GM21360 (cell line): Measurements from ENCODE around the gene ANXA11.
"Not testable (repeated sequence)": the region's sequence is repeated elsewhere in the genome, so short reads cannot be mapped to it uniquely, and the experiment has no call there.

Source experiments
- ATAC-seq: cut with Tn5 transposase; IDR thresholded peaks from one replicate; pipeline ENCODE4 v1.9.1; 2021; ENCODE audit warnings: mild to moderate bottlenecking, moderate library complexity; ENCODE audit not compliant: unreplicated experiment

The ANXA11 gene

DNA sequence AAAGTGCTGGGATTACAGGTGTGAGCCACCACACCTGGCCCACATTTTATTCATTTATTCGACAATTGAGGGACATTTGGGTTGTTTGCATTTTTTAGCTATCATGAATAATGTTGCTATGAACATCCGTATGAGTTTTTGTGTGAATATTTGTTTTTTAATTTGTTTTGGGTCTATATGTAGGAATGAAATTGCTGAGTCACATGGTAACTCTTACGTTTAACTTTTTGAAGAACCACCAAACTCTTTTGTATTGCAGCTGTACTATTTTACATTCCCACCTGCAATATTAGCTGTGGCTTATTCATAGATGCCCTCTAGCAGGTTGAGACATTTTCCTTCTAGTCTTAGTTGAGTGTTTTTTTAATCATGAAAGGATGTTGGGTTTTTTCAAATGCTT is 58.4 kb downstream of the ANXA11 start:
- ATAC-seq, result no peak

DNA sequence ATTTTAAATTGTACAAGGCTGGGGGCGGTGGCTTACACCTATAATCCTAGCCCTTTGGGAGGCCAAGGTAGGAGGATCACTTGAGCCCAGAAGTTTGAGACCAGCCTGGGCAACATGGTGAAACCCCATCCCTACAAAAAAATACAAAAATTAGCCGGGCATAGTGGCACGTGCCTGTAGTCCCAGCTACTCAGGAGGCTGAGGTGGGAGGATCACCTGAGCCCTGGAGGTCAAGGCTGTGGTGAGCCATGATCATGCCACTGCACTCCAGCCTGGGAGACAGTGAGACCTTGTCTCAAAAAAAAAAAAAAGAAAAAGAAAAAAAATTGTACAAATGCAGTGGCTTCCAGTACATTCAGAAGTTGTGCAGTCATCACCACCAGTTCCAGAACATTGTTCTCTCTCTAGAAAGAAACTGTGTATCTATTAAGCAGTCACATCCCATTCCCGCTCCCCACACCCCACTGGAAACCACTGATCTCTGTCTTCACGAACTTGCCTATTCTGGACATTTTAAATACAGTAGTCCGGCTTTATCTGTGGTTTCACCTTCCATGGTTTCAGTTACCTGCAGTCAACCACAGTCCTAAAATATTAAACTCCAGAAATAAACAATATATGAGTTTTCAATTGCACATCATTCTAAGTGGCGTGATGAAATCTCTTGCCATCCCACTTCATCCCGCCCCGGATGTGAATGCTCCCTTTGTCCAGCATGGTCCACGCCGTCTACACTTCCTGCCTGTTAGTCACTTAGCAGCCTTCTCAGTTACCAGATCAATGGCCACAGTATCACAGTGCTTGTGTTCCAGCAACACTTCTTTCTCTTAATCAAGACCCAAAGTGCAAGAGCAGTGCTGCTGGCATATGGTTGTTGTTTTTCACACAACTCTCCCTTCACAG is 59.7 kb downstream of the ANXA11 start:
- ATAC-seq, result not testable (repeated sequence)

DNA sequence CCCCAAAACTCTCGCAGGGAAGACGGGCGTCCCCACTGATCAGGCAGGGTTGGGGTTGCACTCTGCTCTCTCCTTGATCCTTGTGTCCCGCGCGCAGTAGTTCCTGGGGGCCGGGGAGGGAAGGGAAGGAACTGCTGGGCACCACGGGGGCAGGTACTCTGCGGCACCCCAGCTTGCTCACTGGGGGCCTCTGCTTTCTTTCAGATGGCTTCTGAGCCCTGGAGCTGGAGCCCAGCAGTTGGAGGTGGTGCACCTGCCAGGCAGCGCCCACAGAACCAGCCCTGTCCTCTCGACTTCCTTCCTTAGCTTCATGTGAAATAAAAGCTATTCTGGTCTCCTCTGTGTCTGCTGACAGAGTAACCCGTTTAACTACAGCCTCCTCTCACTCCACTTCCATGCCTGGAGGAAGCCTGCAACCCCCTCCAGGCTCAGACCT is 60.6 kb downstream of the ANXA11 start:
- ATAC-seq, result peak; percentile 32

DNA sequence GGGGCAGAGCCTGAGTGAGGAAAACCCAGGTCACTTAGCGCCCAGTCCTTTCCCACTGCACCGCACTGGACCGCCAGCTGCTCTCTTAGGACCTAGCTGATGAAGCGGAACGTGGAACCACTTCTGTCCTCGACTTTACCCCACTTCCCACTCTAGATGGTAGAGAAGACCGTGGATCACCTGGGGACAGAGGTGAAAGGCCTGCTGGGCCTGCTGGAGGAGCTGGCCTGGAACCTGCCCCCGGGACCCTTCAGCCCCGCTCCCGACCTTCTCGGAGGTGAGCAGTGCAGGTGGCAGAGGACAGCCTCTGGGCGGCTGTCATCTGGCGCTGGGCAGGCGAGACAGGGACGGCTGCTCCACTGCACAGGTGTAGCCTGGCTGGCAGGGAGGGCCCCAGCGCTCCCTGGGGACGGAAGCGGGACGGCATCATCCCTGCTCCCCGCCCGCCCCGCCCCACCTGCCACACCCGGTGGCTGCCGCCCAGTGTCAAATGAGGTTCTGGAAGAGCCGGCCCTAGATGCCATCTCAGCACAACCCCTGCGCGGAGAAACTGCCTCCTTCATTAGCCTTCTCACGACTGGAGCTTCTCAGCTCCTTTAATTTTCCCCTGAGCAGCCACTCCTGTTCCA is 61.2 kb downstream of the ANXA11 start:
- ATAC-seq, result peak; percentile 53

DNA sequence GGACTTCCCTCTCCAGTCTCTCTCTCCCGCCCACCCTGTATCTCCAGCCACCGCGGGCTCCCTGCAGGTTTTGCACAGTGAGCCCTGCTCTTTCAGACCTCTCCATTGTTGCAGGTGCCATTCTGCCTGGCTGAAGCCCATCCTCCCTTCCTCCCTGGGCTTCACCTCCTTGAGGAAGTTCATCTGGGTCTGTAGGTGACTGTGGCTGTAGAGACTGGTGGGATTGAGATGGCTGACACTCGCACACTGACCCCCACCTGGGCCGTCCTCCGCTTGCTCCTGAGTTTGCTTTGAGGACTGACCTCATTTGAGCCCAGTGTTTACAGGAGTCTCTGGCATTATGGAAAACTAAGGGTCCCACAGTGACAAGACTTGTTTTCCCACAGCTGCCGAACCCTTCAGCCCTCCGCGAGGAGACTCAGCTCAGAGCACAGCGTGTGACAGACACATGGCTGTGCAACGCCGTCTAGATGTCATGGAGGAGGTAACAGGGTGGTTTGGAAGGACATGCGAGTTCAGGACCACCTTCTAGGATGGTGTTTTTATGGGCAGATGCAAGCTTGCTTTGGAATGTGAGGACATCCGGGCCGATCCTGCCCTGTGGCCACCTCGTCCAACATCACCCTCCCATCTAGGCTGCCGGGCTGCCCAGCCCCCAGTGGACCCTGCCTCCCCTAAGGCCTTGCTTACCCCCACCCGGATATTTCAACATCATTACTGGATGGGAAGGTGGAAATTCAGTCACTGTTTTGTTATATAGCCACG is 63.5 kb downstream of the ANXA11 start:
- no peak for ATAC-seq

DNA sequence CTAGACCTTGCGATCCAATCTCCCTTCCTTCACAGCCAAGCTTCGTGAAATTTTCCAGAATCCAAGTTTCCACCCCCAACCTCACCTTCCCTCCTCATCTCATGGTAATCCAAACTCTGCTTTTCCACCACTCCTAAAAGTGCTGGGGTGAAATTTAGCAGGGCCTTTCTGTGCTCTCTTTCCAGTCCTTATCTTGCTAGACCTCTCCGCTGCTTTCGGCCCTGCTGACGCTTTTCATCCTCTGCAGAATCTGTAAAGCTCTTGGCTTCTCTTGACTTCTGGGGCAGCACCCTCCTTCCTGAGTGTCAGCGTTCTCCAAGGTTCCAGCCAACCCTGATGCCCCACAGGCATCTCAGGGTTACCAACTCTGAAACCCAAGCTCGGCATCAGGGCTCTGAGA is 65.1 kb downstream of the ANXA11 start:
- ATAC-seq, result no peak

DNA sequence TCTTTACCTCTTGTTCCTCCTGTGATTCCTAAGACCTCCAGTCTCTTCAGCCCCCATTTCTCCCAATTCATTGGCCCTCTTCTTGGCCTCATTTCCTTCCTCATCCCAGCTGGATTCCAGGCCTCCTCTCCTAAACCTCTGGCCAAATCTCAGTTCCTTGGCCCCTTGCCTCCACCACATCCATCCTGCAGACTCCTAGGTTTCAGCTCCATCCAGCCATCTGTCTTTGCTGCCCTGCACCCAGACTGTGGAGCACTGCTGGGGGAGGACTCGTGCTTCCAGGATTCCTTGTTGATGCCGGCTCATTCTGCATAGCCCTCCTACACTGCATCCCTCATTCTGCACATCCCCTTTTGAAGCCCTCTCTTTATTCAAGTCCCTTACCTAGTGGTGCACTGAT is 66.1 kb downstream of the ANXA11 start:
- ATAC-seq, result no peak

DNA sequence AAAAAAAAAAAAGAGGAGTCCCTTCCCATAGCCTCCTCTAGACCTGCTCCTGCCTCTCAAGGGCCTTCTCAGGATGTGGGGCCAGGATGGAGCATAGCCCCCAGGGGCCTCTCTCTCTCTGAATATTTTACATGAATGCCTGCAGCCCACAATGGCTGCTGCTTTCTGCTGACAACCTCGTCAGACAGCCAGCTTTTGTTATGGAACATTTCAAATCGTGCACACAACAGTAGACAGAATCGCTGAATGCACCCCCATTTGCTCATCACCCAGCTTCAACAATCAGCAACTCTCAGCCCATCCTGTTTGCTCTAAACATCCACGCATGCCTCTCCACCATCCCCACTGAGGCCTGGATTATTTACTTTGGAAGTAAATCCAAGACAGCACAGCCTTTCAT is 67.4 kb downstream of the ANXA11 start:
- no peak for ATAC-seq

DNA sequence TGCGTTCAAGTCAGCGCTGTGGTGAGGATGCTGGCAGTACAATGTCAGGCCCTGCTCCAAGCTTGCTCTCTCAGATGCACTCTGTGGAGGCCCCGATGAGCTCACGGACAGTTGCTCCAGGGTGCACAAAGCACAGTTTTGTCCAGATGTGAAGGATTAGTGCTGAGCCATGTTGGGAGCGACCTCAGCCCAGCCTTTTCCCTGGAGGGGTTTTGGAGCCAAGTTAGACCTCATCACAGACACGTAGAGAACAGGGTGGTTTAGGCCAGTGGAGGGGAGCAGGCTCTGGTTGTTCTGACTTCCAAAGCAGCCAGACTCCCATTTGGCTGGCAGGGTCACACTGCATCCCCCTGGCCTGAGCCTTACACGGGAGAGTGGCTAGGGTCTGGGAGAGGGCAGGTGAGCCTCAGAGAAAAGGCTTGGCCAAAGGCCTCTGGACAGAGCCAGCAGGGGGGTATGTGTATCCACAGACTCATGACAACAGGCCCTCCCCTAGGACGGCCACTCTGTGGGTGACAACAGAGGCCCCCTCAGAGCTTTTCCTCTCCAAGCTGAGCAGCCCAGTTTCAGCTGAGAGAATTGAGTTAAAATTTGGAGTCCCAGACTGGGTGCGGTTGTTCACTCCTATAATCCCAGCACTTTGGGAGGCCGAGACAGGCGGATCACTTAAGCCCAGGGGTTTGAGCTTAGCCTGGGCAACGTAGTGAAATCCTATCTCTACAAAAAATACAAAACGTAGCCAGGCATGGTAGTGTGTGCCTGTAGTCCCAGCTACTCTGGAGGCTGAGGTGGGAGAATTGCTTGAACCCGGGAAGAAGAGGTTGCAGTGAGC is 68.1 kb downstream of the ANXA11 start:
- no peak for ATAC-seq

DNA sequence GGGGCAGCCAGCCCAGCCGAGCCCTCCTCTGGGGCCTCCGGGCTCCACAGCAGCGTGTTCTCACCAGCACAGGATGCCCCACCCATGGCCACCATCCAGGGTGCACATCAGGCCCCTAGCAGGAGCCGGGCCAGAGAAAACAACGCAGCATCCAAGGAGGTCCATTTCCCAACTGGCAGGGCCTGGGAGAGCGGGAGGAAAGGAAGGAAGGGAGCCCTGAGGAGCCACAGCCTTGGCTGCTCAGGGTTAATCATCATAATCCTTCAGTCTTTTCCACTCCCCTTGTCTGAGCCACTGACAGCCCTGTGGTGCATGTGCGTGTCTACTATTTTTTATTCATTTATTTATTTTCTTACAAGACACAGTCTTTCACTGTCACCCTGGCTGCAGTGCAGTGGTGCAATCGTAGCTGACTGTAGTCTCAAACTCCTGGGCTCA is 69.2 kb downstream of the ANXA11 start:
- no peak for ATAC-seq

DNA sequence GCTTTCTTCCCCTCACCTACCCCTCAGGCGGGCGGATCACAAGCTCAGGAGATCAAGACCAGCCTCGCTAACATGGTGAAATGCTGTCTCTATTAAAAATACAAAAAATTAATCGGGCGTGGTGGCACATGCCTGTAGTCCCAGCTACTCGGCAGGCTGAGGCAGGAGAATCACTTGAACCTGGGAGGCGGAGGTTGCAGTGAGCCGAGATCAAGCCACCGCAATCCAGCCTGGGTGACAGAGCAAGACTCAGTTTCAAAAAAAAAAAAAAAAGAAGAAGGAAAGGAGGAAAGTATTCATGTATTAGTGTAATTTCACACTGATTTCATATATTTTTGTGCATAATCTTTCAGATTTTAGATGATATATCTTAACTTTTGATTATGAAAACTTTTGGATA is 71.7 kb downstream of the ANXA11 start:
- ATAC-seq, result not testable (repeated sequence)

DNA sequence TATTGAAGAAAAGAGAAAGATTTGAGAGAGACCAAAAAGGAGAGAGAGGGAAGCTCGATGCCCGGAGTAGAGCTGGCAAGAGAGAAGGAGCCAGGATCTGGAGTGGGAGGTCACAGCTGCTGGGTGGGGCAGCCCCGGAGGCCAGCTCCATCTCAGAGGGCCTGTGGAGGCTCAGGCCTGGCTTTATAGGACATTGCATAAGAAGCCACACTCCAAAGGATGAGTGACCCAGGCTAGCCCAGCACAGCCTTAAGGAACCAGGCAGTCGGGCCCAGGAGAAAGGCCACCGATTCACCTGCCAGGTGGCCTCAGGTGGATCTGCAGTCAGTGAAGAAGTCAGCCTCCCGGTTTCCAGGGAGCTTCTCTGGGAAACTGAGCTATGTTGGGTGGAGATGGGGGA is 72.1 kb downstream of the ANXA11 start:
- no peak for ATAC-seq

DNA sequence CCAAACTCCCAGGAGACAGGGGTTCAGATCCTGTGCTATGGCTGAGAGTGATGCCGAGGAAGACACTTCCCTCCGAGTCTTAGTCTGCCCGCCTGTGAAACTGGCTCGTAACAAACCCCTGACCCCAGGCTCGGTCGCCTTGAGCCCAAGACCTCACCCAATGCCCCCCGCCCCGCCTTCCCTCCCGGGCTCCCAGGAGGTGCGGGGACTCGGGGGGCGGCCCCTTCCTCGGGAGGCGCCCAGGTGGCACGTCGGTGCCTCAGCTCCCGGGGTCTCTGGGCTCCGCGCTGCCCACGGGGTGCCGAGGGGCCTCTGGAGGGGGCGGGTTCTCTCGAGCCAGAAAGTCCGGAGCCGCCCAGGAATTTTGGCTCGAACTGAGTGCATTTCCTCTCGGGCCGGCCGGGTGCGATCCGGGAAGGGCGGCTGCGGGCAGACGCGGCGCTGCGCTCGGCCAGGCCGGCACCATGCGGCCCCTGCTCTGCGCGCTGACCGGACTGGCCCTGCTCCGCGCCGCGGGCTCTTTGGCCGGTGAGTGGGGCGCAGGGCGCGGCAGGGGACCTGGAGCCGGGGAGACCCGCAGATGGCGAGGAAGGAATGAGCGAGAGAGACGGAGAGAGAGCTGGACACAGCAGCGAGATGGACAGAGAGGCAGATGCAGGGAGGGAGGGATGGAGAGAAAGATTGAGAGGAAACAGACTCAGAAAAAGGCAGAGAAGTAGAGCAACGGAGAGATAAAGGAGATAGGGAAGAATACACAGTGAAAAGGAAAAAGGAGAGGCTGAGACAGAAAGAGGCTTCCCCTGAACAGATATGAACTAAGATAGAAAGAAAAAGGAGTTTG is 72.8 kb downstream of the ANXA11 start, which contains the start of gene PLAC9:
TSS of gene PLAC9 (plus strand) at position 432 of the 841 bp plus-strand sequence. CDS start at position 465, 33 bp downstream.
- no peak for ATAC-seq

DNA sequence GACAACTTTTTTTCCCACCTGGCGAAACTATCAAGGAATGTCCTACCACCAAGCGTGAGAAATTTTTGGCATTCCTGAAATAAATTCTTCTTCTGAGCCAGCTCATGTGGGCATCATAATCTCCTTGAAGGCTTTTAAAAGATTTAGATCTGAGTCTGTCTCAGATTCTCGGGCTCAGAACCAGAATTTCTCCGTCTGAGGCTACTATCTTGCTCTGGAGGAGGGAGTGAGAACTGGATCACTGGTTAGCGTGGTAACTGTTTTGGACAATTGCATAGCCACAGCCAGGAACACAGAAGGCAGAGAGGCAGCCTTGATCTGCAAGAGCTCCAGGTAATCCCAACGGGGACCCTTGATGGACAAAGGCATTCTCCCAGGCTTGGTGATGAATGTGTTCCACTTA is 73.8 kb downstream of the ANXA11 start:
- ATAC-seq, result no peak

DNA sequence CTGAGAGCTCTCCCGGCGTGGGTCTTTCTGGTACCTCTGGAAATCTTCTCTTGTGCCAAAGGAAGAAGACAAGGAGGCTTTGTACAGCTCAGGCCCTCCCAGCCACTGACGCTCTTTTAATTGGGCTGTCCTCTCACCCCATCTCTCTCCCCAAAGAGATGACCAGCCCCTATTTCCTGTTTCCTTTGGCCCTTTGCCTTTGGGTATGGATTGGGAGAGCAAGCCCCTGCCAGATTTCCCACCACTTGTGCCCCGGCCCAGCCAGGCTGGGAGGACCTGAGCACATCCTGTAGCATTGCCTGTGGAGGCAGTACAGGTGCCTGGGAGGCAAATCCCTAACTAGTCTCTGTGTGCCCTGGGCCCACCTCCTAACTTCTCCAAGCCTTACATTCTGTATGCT is 78.5 kb downstream of the ANXA11 start:
- no peak for ATAC-seq

DNA sequence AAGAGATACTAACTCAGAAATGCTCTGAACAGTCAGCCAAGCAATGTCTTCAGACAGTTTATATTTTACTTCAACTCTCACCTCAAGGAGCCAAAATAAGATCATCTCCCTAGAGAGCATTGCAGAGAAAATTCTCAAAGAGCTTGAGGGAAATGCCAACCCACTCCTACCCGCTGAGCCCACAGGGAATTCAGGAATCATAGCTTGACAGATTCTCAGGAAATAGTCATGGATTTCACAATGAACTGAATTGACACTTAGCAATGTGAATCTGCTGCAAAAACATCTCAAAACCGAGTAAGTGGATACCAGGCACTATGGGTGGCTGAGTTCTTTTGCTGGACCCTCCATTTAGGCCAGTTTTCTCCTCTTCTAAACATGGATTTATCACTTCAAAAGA is 82.6 kb downstream of the ANXA11 start:
- no peak for ATAC-seq

DNA sequence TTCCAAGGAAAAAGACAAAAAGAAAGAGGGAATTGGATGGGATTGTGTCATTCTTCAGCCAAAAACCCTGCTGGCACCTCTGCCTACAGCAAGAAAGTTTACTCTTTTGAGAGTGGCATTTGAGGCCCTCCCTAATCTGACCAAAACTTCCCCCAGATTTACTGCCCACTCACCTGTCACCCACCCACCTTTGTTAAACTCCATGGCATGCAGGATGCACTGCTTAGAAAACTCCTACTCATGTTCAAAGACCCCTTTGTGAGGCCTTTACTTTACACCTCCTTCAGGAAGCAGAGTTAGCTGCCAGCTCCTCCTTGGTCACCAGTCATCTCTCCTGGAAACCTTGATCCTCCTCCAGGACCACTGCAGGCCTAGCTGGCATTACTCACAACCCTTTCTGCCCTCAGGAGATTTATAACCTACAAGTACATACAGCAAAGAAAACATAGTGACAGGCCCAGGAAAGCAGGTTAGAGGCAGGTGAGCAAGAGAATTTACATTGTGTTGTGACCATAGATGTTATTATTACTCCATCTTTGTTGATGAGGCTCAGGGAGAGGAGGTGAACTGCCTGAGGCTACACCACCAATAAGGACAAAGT is 83.1 kb downstream of the ANXA11 start:
- no peak for ATAC-seq

DNA sequence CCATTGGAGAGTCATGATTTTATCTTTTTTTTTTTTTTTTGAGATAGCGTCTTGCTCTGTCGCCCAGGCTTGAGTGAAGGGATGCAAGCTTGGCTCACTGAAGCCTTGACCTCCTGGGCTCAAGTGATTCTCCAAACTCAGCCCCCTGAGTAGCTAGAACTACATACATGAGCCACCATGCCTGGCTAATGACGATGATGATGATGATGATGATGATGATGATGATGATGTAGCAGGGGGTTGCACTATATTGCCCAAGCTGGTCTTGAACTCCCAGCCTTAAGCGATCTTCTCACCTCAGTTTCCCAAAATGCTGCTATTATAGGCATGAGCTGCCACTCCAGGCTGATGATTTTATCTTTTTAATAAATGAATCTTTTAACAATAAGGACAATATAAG is 86.7 kb downstream of the ANXA11 start:
- no peak for ATAC-seq

DNA sequence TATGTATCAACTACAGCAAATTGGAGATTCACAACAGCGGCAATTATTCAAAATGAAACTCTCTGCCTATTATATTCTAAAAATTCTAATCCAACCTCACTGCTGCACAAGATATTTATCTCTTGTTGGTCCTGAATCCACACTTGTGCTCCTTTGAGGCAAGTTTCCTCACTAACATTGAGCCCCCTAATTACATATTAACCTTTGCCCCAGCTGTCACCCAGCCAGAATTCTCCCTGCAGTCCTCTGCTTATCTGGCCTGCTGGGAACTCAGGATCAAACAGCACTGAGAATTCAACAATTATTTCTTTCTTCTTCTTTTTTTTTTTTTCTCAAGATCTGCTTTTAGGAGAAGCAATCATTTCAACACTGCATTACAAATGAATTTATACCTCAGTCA is 94.4 kb downstream of the ANXA11 start:
- no peak for ATAC-seq
